GM18511 (cell line): ENCODE data around the gene HDHD5.
"Not testable (repeated sequence)": the region's sequence is repeated elsewhere in the genome, so short reads cannot be mapped to it uniquely, and the experiment has no call there.

Experiments
- ATAC-seq: cut with Tn5 transposase; IDR thresholded peaks from one replicate; pipeline ENCODE4 v1.9.1; 2021; ENCODE audit warnings: mild to moderate bottlenecking, moderate library complexity; ENCODE audit not compliant: unreplicated experiment

Gene HDHD5

DNA sequence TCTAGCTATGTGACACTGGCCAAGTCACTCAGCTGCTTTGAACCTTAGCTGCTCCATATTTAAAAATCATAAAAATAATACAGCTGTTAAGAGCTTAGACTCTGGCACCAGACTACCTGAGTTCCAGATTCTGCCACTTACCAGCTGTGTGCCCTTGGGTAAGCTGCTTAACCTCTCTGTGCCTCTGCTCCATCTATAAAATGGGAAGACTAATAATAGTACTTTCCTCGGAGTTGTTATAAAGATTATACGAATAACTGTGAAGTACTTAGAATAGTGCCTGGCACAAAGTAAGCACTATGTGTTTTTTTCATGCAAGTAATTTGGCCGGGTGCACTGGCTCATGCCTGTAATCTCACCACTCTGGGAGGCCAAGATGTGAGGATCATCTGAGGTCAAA is 1.4 kb downstream of the HDHD5 start:
- ATAC-seq: no peak

- ATAC-seq: no peak
Observed at GRCh38 chr22:17155941-17156340, 3.1 kb downstream of the HDHD5 start.

GRCh38 chr22:17152971-17153370 is 6.1 kb downstream of the HDHD5 start:
- ATAC-seq: no peak

DNA sequence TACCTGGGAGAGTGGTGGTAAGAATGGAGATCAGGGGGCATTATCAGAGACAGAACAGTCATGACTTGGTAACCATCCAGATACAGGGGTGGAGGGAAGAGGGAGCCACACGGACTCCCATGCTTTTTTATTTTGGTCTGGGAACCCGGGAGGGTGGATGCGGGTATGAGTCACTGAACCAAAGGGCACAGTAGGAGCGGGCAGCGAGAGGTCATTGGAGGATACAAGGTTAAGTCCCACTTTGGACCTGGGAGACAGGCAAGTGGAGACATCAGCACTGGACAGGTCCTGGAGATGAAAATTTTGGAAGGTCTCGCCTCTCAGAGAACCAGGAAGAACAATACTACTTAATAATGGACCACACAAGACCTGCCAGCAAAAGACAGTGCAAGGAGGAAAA is 6.7 kb downstream of the HDHD5 start:
- ATAC-seq: no peak

- no peak for ATAC-seq
Observed at GRCh38 chr22:17149076-17149815, 9.8 kb downstream of the HDHD5 start.

DNA sequence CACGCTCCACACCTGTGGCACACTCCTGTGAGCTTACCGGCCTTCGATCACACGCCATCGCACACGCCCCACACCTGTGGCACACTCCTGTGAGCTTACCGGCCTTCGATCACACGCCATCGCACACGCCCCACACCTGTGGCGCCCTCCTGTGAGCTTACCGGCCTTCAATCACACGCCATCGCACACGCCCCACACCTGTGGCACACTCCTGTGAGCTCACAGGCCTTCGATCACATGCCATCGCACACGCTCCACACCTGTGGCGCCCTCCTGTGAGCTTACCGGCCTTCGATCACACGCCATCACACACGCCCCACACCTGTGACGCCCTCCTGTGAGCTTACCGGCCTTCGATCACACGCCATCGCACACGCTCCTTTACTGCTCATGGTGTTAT is 11.6 kb downstream of the HDHD5 start:
- ATAC-seq: not testable (repeated sequence)

- no peak for ATAC-seq
Observed at GRCh38 chr22:17145021-17145680, 13.9 kb downstream of the HDHD5 start.

GRCh38 chr22:17143826-17144225 is 15.3 kb downstream of the HDHD5 start:
- no peak for ATAC-seq

- no peak for ATAC-seq
Observed at GRCh38 chr22:17143101-17143500, 16.0 kb downstream of the HDHD5 start.

DNA sequence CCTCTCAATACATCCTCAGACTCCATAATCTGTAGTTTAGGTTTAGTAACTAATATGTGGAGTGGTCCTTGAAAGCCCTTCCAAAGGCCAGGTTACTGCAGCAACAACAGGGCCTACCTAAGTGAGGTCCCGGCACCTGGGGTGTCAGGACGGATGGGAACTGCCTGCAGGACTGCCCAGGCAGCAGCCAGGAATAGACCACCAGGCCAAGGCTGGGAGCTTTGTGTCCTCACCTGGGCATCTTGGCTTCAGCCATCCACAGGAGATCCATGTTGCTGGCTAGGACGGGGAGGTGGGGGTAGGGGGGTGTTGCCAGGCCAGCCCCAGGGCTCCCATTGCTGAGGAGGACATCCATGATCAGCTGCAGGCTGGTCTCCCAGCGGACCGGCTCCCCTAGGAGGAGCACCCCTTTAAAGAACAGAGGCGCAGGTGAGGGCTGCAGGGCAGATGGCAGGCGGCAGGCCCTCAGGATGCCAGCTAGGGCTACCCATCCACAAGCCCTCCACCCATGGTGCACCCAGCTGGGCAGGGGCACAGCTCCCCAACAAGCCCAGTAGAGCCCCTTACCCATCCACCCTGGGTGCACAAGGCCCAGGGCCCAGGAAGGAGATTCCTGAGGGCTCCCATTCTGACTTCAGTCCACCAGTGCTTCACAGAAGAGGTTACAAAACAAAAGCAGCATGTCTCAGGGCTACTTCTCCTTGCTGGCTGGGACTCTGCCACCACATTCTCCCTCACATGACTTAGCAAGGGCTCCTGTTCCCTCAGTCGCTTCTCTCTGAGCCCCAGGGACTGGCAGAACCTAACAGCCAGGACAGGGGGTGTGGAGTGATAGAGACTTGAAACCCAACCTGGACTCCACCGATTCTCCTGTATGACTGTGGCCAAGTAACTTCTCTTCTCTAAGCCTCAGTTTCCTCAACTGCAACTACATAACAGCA is 18.0 kb downstream of the HDHD5 start:
- ATAC-seq: no peak

- no peak for ATAC-seq
Observed at GRCh38 chr22:17140022-17140421, 19.1 kb downstream of the HDHD5 start.

GRCh38 chr22:17138513-17138912 is 20.6 kb downstream of the HDHD5 start:
- no peak for ATAC-seq

GRCh38 chr22:17137861-17138425 is 21.1 kb downstream of the HDHD5 start:
- no peak for ATAC-seq

DNA sequence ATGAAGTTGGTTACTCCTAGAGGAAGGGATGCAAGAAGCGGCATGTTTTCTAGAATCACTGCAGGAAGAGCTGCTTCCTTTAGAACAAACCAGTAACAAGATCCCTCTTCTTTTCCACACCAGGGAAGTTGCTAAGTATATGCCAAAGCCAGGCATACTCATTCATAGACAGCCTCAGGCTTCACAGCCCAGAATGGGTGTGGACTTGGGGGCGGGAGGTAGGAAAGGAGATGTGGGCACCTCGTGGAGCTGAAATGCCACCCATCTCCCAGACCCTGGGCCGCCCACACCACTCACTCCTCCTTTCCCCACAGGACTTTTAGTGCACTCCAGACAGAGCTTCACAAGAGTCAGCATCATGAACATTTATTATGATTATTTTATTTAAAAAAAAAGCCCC is 21.9 kb downstream of the HDHD5 start:
- no peak for ATAC-seq

DNA sequence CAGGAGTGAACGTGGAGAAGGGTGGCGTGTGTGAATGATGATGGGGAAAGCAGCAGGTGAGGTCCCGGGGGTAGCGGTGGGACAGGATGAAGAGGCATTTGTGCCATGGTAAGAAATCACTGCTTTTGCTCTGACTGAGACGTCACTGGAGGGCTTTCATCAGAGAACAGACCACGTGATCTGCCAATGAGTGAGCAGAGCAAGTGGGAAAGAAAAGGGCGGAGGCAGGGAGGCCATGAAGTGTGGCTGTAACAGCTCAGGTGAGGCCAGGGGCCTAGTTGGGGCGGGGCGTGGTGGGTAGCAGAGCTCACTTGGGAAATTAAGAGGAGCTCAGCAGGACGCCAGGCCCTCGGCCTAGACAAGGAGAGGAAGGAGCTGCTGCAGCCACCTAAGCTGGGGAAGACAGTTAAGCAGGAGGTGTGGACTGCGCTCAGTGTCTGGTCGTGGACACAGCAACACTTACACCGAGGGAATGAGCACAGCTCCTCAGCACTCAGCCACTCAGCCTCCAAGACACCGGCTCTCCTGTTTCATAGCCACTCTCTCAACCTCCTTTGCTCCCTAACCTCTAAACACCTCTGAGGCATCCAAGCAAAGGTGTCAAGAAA is 23.8 kb downstream of the HDHD5 start:
- no peak for ATAC-seq

DNA sequence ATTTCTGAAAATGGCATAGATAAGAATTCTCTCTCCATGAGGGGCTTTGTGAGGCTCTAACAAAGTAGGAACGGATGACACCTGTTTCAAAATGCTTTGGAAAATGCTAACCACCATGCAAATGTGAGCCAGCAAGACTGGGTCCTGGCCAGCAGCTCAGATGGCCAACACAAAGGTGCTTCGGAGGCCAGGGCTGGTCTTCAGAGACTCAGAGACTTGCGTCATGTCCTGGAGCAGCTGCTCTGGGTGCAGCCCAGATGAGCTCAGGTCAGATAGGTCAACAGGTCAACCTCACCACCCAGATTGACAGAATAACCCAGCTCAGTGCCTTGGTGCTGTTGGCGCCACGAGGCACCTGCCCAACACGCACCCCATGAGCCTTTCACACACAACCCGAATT is 25.9 kb downstream of the HDHD5 start:
- no peak for ATAC-seq

- no peak for ATAC-seq
Observed at GRCh38 chr22:17132112-17132511, 27.0 kb downstream of the HDHD5 start.

DNA sequence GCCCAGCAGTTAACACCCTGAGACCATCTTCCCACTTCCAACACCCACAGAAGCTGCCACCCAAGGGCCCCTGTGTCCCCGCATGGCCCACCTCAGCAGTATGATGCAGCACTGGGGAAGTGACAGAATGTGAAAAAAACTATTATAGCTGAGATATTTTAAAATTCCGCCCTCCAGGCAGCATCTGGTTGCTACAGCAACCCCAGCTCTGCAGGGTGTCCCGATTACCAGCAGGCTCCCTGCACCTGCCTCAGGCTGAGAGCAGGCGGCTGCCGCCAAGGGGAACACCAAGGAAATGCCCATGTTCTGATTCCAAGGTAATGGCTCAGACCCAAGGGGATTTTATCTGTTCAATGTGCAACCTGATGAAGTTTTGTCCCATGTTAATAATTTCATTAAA is 27.4 kb downstream of the HDHD5 start:
- no peak for ATAC-seq

GRCh38 chr22:17130199-17130598 is 28.9 kb downstream of the HDHD5 start:
- no peak for ATAC-seq

DNA sequence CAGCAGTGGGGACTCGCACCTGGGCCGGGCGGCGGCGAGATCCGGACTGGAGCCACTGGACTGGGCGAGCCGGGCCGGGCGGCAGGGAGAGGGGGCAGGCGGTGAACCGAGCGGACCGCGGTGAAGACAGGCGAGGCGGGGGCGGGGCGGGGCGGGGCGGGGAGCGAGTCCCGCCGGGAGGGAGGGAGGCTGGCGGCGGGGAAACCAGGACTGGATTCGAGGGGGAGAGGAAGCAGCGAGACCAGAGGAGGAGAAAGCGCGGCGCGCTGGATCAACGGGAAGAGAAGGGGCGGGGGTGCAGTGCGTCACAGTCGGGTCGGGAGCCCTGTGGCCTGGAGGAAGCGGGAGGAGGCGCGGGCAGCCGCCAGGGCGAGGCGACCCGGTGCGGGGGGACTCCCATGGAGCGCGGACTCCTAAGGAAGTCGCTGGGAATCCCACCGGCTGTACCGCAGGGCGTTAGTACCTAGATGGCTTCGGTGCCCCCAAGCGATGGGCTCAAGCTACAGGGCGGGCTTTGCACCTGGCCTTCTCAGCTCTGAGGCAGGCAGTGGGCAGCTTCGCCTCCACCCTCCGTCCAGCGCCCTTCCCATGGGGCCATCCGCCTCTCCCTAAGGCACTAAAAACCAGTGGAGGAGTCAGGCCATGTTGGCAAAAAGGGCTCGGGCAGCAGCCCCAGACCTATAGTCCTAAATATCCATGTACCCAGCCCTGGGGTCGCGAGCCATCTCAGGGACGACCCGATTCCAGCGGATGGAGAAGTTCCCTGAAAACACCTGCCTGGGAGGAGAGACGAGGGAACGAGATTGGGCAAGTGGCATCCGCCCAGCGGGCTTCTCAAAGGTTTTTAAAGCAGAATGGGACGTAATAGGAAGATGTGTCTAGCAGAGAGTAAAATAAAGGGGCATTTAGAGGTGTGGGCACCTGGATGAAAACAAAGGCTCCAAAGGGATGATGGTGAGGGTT is 37.6 kb downstream of the HDHD5 start, which contains the start of gene TMEM121B:
TSS of gene TMEM121B (minus strand) at position 128 of the 963 bp plus-strand sequence. CDS start 233 bp downstream, outside the sequence.
- ATAC-seq: no peak
